WTC11 (cell line): ENCODE results near the gene STK32B. TPM values are rescaled to one million over a fixed set of nuclear protein-coding genes. Genes with fewer than 3 reads are reported as not detected.

ENCODE experiments used
- ATAC-seq: fragments of 200-7000 bp; cut with Tn5 transposase; 2 replicates; pipeline ENCODE4 v1.10.0; 2021; ENCODE audit warnings: mild to moderate bottlenecking, moderate library complexity
- CTCF ChIA-PET: fragments of 300-600 bp; sonication (Branson Sonifier 250); formaldehyde crosslinking; loops from one replicate; lab custom pipeline; 2021; ENCODE audit warnings: antibody characterized with exemption; lab: Charles Lee
- POLR2A ChIA-PET: fragments of 350-600 bp; sonication (Branson Sonifier 250); formaldehyde crosslinking; loops from one replicate; lab custom pipeline; 2021; ENCODE audit warnings: antibody characterized with exemption; lab: Charles Lee
- DNase-seq: peaks from one replicate; pipeline ENCODE4 v3.0.0; 2021; ENCODE audit warnings: low spot score
- H3K27ac Mint-ChIP-seq: 2 replicates; pipeline ENCODE4 v1.8.0; 2021; ENCODE audit warnings: mixed read lengths
- H3K27me3 Mint-ChIP-seq: 2 replicates; pipeline ENCODE4 v1.8.0; 2021; ENCODE audit warnings: low read depth, mild to moderate bottlenecking, moderate library complexity, mixed read lengths
- H3K36me3 Mint-ChIP-seq: 2 replicates; pipeline ENCODE4 v1.8.0; 2021; ENCODE audit warnings: mixed read lengths
- H3K4me1 Mint-ChIP-seq: 2 replicates; pipeline ENCODE4 v1.8.0; 2022; ENCODE audit warnings: mixed read lengths
- H3K4me3 Mint-ChIP-seq: 2 replicates; pipeline ENCODE4 v1.8.0; 2021; ENCODE audit warnings: mild to moderate bottlenecking, moderate library complexity, mixed read lengths
- H3K9me3 Mint-ChIP-seq: 2 replicates; pipeline ENCODE4 v1.8.0; 2021; ENCODE audit warnings: mixed read lengths
- AR ChIP-seq: fragments of 250-450 bp; sonication (Bioruptor Pico); IDR thresholded peaks from 2 replicates; pipeline ENCODE4 v1.9.0; 2021; ENCODE audit warnings: mild to moderate bottlenecking
- ATF1 ChIP-seq: sonication (generic); formaldehyde crosslinking; IDR thresholded peaks from 2 replicates; pipeline ENCODE4 v1.8.1; 2023; ENCODE audit warnings: mild to moderate bottlenecking, moderate library complexity, missing genetic modification reagents
- ATF3 ChIP-seq: sonication (generic); formaldehyde crosslinking; conservative IDR thresholded peaks from 2 replicates; pipeline ENCODE4 v1.8.1; 2022; ENCODE audit warnings: mild to moderate bottlenecking, missing genetic modification reagents
- CBFB ChIP-seq: sonication (generic); formaldehyde crosslinking; IDR thresholded peaks from 2 replicates; pipeline ENCODE4 v1.8.1; 2022; ENCODE audit warnings: mild to moderate bottlenecking, low read depth, missing genetic modification reagents
- CREM ChIP-seq: sonication (generic); formaldehyde crosslinking; IDR thresholded peaks from 2 replicates; pipeline ENCODE4 v1.8.1; 2022; ENCODE audit warnings: mild to moderate bottlenecking, missing genetic modification reagents, moderate library complexity
- ETV6 ChIP-seq: sonication (generic); formaldehyde crosslinking; IDR thresholded peaks from 2 replicates; pipeline ENCODE4 v1.8.1; 2022; ENCODE audit warnings: mild to moderate bottlenecking, missing genetic modification reagents
- GTF2I ChIP-seq: fragments of 250-450 bp; sonication (Bioruptor Pico); conservative IDR thresholded peaks from 2 replicates; pipeline ENCODE4 v1.4.0; 2021; ENCODE audit warnings: mild to moderate bottlenecking
- KAT7 ChIP-seq: sonication (generic); formaldehyde crosslinking; IDR thresholded peaks from 2 replicates; pipeline ENCODE4 v1.8.1; 2023; ENCODE audit warnings: missing genetic modification reagents, mild to moderate bottlenecking, borderline replicate concordance
- MLX ChIP-seq: sonication (generic); formaldehyde crosslinking; IDR thresholded peaks from 2 replicates; pipeline ENCODE4 v1.8.1; 2023; ENCODE audit warnings: mild to moderate bottlenecking, missing genetic modification reagents, moderate library complexity
- NFYB ChIP-seq: sonication (generic); formaldehyde crosslinking; conservative IDR thresholded peaks from 2 replicates; pipeline ENCODE4 v1.8.0; 2022; ENCODE audit warnings: low read depth, missing genetic modification reagents
- TCF7 ChIP-seq: sonication (generic); formaldehyde crosslinking; IDR thresholded peaks from 2 replicates; pipeline ENCODE4 v1.8.0; 2022; ENCODE audit warnings: mild to moderate bottlenecking, low read depth, missing genetic modification reagents, moderate library complexity
- TEAD1 ChIP-seq: sonication (generic); formaldehyde crosslinking; IDR thresholded peaks from 2 replicates; pipeline ENCODE4 v1.8.0; 2022; ENCODE audit warnings: mild to moderate bottlenecking, missing genetic modification reagents
- USF2 ChIP-seq: sonication (generic); formaldehyde crosslinking; IDR thresholded peaks from 2 replicates; pipeline ENCODE4 v1.8.1; 2023; ENCODE audit warnings: mild to moderate bottlenecking, missing genetic modification reagents, moderate library complexity
- ZBTB21 ChIP-seq: sonication (generic); formaldehyde crosslinking; IDR thresholded peaks from 2 replicates; pipeline ENCODE4 v1.8.1; 2023; ENCODE audit warnings: mild to moderate bottlenecking, missing genetic modification reagents, borderline replicate concordance
- total RNA-seq: library from RNA; stranded (reverse); gene quantifications from 3 replicates; pipeline ENCODE4 v1.2.3, GENCODE V29; 2021
- TF ChIP-seq, protein P1 (sequence below): sonication (generic); formaldehyde crosslinking; IDR thresholded peaks from 2 replicates; pipeline ENCODE4 v1.8.0; 2023; ENCODE audit warnings: missing genetic modification reagents
- TF ChIP-seq, protein P2 (sequence below): sonication (generic); formaldehyde crosslinking; IDR thresholded peaks from 2 replicates; pipeline ENCODE4 v1.8.0; 2022; ENCODE audit warnings: mild to moderate bottlenecking, missing genetic modification reagents
- TF ChIP-seq, protein P3 (sequence below): fragments of 250-450 bp; sonication (Bioruptor Pico); IDR thresholded peaks from 2 replicates; pipeline ENCODE4 v1.9.0; 2021; ENCODE audit warnings: mild to moderate bottlenecking, borderline replicate concordance

The STK32B gene
- total RNA-seq, 1 experiment from 2014 or later: 1.9 TPM

GRCh38 chr4:5372198-5372597, 320.9 kb downstream of the STK32B start:
- Mint-ChIP-seq H3K27me3 (peaks cover 8% of the 10 kb centered on the region), H3K9me3 (peaks cover 14% of the 10 kb centered on the region), H3K4me3 (no peak overlapping the region), H3K36me3 (peaks cover 4% of the 10 kb centered on the region; the same call in 1 of the 2 replicates), H3K27ac (no peak overlapping the region), H3K4me1 (no peaks in the 10 kb centered on the region)
- TF ChIP-seq NFYB (CRISPR knock-in tag): no peak
- no peak for TF ChIP-seq TEAD1 (CRISPR knock-in tag)
- TF ChIP-seq CBFB (CRISPR knock-in tag): no peak
- TF ChIP-seq KAT7 (CRISPR knock-in tag): no peak
- no peak for TF ChIP-seq TCF7 (CRISPR knock-in tag)
- TF ChIP-seq, protein P1, sequence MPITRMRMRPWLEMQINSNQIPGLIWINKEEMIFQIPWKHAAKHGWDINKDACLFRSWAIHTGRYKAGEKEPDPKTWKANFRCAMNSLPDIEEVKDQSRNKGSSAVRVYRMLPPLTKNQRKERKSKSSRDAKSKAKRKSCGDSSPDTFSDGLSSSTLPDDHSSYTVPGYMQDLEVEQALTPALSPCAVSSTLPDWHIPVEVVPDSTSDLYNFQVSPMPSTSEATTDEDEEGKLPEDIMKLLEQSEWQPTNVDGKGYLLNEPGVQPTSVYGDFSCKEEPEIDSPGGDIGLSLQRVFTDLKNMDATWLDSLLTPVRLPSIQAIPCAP: no peak
- no peak for TF ChIP-seq GTF2I (CRISPR knock-in tag)
- TF ChIP-seq ATF1 (CRISPR knock-in tag): no peak
- no peak for TF ChIP-seq ATF3 (CRISPR knock-in tag)
- no peak for TF ChIP-seq ZBTB21 (CRISPR knock-in tag)
- ATAC-seq: no peak
- ChIA-PET CTCF (no interaction called here), POLR2A (no interaction called here)
- no peak for DNase-seq

DNA sequence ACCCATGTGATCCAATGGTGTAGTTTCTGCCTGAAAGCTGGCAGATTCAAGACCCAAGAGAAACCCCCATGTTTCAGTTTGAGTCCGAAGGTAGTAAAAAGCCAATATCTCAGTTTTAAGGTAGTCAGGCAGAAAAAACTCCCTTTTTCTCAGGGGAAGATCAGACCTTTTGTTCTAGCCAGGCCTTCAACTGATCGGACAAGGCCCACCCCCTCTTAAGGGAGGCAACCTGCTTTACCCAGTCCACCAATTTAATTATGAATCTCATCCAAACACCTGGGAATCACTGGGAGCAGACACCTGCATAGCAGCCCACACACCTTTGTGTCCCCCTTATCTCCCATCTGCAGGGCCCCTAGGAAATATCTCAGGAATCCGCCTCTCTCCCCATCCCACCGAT, 322.0 kb downstream of the STK32B start:
- DNase-seq: no peak
- ATAC-seq: no peak
- H3K4me1 Mint-ChIP-seq: no peaks in the 10 kb centered on the region
- peaks cover 12% of the 10 kb centered on the region for H3K27me3 Mint-ChIP-seq
- peaks cover 9% of the 10 kb centered on the region; the same call in 1 of the 2 replicates for H3K36me3 Mint-ChIP-seq
- CTCF ChIA-PET: interaction anchor here (0.8 kb wide), 1 partner anchor 26 kb away, joined by 3 read pairs; no protein-coding TSS in a partner anchor
- no peak overlapping the region for H3K4me3 Mint-ChIP-seq
- peaks cover 25% of the 10 kb centered on the region for H3K9me3 Mint-ChIP-seq
- TF ChIP-seq ATF1 (CRISPR knock-in tag) (no peak), ETV6 (no peak), MLX (CRISPR knock-in tag) (no peak), AR (CRISPR knock-in tag) (no peak), CREM (CRISPR knock-in tag) (no peak), ZBTB21 (CRISPR knock-in tag) (no peak), NFYB (CRISPR knock-in tag) (no peak), USF2 (CRISPR knock-in tag) (no peak)
- TF ChIP-seq, protein P2, sequence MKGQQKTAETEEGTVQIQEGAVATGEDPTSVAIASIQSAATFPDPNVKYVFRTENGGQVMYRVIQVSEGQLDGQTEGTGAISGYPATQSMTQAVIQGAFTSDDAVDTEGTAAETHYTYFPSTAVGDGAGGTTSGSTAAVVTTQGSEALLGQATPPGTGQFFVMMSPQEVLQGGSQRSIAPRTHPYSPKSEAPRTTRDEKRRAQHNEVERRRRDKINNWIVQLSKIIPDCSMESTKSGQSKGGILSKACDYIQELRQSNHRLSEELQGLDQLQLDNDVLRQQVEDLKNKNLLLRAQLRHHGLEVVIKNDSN (CRISPR knock-in tag): no peak
- TF ChIP-seq, protein P3, sequence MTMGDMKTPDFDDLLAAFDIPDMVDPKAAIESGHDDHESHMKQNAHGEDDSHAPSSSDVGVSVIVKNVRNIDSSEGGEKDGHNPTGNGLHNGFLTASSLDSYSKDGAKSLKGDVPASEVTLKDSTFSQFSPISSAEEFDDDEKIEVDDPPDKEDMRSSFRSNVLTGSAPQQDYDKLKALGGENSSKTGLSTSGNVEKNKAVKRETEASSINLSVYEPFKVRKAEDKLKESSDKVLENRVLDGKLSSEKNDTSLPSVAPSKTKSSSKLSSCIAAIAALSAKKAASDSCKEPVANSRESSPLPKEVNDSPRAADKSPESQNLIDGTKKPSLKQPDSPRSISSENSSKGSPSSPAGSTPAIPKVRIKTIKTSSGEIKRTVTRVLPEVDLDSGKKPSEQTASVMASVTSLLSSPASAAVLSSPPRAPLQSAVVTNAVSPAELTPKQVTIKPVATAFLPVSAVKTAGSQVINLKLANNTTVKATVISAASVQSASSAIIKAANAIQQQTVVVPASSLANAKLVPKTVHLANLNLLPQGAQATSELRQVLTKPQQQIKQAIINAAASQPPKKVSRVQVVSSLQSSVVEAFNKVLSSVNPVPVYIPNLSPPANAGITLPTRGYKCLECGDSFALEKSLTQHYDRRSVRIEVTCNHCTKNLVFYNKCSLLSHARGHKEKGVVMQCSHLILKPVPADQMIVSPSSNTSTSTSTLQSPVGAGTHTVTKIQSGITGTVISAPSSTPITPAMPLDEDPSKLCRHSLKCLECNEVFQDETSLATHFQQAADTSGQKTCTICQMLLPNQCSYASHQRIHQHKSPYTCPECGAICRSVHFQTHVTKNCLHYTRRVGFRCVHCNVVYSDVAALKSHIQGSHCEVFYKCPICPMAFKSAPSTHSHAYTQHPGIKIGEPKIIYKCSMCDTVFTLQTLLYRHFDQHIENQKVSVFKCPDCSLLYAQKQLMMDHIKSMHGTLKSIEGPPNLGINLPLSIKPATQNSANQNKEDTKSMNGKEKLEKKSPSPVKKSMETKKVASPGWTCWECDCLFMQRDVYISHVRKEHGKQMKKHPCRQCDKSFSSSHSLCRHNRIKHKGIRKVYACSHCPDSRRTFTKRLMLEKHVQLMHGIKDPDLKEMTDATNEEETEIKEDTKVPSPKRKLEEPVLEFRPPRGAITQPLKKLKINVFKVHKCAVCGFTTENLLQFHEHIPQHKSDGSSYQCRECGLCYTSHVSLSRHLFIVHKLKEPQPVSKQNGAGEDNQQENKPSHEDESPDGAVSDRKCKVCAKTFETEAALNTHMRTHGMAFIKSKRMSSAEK (CRISPR knock-in tag): no peak
- TF ChIP-seq, protein P1: no peak
- no peak overlapping the region for H3K27ac Mint-ChIP-seq
- POLR2A ChIA-PET: no interaction called here
